GM18858 (cell line): ENCODE measurements around the gene WDR27.

Source experiments
- ATAC-seq: cut with Tn5 transposase; IDR thresholded peaks from one replicate; pipeline ENCODE4 v1.9.1; 2021; ENCODE audit not compliant: unreplicated experiment

WDR27 gene

GRCh38 chr6:169641461-169642085 is 60.3 kb downstream of the WDR27 start:
- no peak for ATAC-seq

GRCh38 chr6:169640983-169641382 is 60.8 kb downstream of the WDR27 start:
- no peak for ATAC-seq

GRCh38 chr6:169640351-169640852 is 61.4 kb downstream of the WDR27 start:
- ATAC-seq, result no peak

DNA sequence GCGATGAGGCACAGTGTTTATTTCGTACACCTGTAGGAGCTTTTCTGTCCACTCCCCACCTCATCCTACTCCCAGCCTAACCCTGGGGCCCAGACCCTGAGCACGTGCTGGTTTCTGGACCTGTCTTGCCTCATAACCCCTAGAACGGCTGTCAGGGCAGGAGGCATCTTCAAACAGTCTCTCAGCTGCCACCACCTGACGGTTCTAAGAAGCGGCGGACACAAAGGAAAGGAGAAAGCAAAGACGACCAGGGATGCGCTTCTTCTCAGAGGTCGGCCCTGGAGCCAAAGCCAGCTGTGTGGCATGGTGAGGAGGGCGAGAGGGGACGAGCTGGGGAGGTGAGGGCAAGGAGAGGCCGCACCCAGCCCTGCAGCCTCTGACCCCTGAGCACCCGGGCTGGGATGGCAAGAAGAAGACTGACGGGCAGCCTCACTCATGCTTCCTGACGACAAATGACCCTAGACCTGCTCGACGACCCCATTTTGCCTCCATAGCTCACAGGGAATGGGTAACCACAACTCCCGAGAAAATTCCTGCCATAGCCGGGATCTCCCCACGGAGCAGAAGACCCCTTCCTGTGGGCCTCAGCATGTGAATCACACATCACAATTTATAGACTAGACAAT is 62.1 kb downstream of the WDR27 start:
- no peak for ATAC-seq

DNA sequence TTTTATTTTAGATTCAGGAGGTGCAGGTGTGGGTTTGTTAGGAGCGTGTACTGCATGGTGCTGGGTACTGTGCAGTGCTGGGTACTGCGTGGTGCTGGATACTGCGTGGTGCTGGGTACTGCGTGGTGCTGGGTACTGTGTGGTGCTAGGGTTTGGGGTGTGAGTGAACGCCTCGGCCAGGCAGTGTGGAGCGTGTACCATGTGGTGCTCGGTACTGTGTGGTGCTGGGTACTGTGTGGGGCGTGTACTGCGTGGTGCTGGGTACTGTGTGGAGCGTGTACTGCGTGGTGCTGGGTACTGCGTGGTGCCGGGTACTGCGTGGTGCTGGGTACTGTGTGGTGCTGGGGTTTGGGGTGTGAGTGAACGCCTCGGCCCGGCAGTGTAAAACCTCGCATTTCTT is 62.9 kb downstream of the WDR27 start:
- no peak for ATAC-seq

DNA sequence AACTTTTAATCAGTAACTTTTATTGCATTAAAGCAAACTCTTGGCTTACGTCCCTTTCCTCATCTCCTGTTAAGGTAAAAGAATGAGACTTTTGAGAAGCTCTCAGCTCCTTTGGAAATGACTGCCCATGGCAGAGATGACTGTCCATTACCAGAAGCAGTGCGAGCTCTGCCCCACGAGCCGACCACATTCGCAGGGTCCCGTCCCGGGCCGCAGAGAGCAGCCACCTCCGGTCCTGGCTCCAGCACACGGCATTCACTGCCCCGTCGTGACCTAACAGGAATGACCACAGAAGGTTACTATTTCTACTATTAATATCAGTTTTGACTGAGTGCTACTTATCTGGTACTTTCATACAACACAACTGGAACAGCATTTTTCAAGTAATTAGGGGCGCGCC is 63.4 kb downstream of the WDR27 start:
- ATAC-seq, result no peak

DNA sequence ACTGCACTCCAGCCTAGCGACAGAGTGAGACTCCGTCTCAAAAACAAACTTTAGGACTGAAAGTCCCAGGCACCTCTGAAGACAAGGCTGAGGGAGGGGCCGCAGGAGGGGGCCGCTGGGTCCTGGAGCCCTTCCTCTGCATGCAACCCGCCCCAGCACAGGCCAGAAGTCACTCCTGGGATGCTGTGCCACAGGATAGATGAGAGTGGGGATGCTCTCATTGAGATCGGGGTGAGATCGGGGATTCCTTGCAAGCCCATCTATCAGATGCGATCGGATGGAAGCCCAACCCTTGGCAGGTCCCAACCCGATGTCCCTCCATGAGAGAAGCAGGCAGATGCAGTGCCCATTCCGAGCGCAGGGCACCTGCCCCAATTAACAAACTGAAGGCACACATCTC is 66.5 kb downstream of the WDR27 start:
- no peak for ATAC-seq

- ATAC-seq, result no peak
Observed at GRCh38 chr6:169632841-169633240, 69.0 kb downstream of the WDR27 start.

DNA sequence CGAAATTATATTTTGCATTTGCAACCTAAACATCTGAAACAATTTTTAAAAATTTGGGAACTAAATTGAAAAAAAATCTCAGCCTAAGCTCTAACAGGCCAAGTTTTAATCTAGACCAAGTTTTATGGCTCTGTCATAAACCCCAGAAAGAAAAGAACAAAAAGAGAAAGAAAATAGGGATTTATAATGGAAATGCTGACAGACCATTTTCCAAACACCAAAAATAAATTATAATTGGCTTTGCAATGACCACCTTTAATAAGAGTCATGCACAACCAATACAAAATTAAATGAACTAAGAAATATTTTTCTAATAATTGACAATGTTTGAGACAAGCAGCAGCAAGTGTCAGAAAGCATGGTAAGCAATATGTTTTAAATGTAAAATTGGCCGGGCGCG is 72.6 kb downstream of the WDR27 start:
- no peak for ATAC-seq

DNA sequence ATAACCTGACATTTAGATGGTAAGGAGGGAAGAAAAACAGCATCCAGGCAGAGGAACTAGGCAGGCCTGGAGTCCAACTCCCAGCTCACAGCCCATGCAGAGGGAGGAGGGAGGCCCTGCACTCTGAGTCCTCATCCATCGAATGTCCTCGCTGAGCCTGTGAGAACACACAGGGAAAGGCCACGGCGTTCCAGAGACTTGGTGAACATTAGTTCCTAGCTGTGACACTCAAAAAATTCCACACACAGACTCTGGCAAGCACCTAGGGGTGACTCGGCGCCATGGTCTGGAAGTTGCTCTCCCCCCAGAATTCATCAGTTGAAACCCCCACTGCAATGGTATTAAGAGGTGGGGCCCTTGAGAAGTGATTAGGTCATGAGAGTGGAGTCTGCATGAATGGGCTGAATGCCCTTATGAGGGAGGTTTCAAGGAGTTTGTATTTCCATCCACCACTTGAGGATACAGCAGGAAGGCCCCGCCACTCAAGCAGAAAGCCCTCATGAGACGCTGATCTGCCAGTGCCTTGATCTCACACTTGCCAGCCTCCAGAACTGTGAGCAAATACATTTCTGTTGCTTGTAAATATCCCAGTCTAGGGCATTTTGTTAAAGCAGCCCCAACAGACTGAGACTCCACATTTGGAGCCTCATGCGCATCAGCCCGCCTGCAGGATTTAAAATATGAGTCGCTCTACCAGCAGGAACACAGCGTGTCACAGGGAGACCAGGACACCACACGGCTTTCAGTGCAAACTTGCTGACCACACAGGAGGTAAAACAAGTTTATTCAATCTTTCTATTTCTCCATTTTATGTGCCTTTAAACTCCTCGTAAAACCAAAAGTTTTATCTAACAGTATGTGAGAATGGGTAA is 73.9 kb downstream of the WDR27 start:
- no peak for ATAC-seq

- no peak for ATAC-seq
Observed at GRCh38 chr6:169626649-169627048, 75.2 kb downstream of the WDR27 start.

- no peak for ATAC-seq
Observed at GRCh38 chr6:169626169-169626568, 75.7 kb downstream of the WDR27 start.

DNA sequence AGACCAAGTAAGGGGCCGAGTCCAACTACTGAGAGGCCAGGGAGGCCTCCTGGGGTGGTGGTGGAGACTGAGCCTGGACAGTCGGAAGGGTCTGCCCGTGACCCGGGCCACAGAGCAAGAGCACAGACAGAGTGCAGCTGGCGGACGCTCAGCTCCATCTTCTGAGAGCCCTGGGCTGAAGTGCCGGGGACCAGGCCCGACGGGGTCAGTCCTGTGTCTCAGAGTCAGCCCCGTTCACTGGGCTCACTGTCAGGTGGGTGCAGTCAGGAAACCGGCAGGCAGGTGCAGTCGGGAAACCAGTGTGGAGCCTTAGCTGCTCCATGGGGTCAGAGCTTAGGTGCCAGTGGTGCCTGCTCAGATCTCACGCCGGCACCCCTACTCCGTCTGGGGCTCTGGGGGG is 76.5 kb downstream of the WDR27 start:
- no peak for ATAC-seq

GRCh38 chr6:169624785-169625184 is 77.0 kb downstream of the WDR27 start:
- ATAC-seq, result no peak

GRCh38 chr6:169623975-169624374 is 77.9 kb downstream of the WDR27 start:
- no peak for ATAC-seq

DNA sequence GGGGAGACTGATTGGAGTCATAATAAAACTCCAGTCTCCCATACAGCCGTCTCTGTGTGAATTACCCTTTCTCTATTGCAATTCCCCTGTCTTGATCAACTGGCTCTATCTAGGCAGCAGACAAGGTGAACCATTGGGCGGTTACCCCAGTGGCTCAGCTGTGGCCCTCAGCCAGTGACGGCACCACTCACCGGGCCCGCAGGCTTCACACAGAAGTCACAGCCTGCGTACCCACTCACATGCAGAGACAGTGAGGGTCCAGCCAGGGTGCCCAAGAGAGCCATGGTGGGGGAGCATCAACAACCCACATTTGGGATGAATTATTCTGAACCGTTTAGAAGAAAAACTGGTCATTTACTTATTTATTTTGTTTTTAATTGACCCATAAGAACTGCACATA is 78.5 kb downstream of the WDR27 start:
- no peak for ATAC-seq

DNA sequence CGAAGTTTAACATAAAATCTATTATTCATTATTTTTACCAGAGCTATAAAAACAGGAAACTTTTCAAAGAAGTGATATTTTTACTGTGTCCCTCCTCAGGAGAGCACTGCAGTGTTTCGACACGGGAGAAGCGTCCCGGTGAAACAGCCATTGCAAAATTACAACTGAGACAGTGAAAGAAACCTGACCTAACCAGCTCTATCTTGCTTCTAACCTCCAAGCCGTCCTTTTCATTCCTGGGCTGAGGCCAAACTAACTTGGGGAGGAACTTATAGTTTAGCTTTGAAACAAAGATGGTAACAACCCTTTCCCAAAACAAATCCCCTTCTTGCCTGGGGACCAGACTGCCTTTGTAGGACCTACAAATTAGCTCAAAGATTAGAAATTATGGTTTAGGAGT is 79.2 kb downstream of the WDR27 start:
- ATAC-seq, result no peak

GRCh38 chr6:169621311-169621710 is 80.5 kb downstream of the WDR27 start:
- no peak for ATAC-seq

DNA sequence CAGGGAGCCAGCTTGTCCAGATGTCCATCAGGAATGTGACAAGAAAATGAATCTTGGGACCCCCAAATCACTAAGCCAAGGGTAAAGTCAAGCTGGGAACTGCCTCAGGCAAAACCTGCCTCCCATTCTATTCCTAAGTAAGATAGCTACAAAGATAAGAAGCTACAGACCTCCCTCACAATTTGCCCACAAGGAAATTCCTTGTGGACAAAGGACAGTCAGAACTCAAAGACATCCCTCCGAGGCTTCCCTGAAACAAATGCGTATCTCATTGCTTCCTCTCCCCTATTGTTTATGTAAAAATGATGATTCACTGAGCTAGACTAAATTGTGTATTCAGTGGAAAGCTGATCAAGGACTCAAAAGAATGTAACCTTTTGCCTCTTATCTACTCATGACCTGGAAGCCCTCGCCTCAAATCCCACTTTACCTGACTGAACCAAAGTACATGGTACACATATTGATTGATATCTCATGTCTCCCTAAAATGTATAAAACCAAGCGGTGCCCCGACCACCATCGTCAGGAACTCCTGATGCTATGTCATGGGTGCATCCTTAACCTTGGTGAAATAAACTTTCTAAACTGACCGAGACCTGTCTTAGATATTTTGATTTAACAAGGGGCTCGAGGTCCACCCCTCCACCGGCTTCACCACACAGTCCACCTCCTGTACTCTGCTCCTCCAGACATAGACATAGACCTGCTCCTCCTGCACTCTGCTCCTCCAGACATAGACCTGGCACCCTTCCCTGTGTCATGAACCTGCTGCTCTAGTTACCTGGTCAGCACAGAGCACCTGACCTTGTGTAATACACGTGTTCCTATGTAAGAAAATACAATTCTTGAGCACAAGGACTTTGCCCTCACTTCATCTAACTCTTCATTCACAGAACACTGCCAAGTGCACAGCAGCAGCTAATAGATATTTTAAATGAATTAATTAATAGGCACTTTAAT is 81.4 kb downstream of the WDR27 start:
- ATAC-seq, result no peak

- ATAC-seq, result no peak
Observed at GRCh38 chr6:169619650-169620049, 82.2 kb downstream of the WDR27 start.
